Hepatocyte (in vitro differentiated cells): ENCODE measurements around the gene ERVMER34-1. TPM values are rescaled to one million over a fixed set of nuclear protein-coding genes. Genes with fewer than 3 reads are reported as not detected.
A peak's percentile ranks its signal among the peaks of the same experiment; 100 is the strongest.

Source experiments
- DNase-seq: peaks from one replicate; pipeline ENCODE4 v3.0.0-alpha.2; 2016; ENCODE audit warnings: low spot score
- H2AFZ ChIP-seq: fragments of 200-600 bp; sonication (generic); 2 replicates; pipeline ENCODE4 v1.6.0; 2016; ENCODE audit warnings: antibody characterized with exemption, mild to moderate bottlenecking
- H3K27ac ChIP-seq: fragments of 200-600 bp; sonication (generic); 2 replicates; pipeline ENCODE4 v1.5.1; 2016; ENCODE audit warnings: mild to moderate bottlenecking
- H3K27me3 ChIP-seq: fragments of 200-600 bp; sonication (generic); 2 replicates; pipeline ENCODE4 v1.6.1; 2016
- H3K36me3 ChIP-seq: fragments of 200-600 bp; sonication (generic); replicated peaks from 2 replicates; pipeline ENCODE4 v1.5.1; 2016; ENCODE audit warnings: low read depth; ENCODE audit not compliant: insufficient read depth
- H3K4me1 ChIP-seq: fragments of 200-600 bp; sonication (generic); 2 replicates; pipeline ENCODE4 v1.5.1; 2016; ENCODE audit warnings: mild to moderate bottlenecking, moderate library complexity; ENCODE audit not compliant: insufficient read depth
- H3K4me2 ChIP-seq: fragments of 200-600 bp; sonication (generic); 2 replicates; pipeline ENCODE4 v1.6.0; 2016
- H3K4me3 ChIP-seq: fragments of 200-600 bp; sonication (generic); 2 replicates; pipeline ENCODE4 v1.5.1; 2016; ENCODE audit warnings: mild to moderate bottlenecking
- H3K79me2 ChIP-seq: fragments of 200-600 bp; sonication (generic); 2 replicates; pipeline ENCODE4 v1.6.0; 2017; ENCODE audit warnings: mild to moderate bottlenecking
- H3K9me2 ChIP-seq: fragments of 200-600 bp; sonication (generic); replicated peaks from 2 replicates; pipeline ENCODE4 v1.6.0; 2017; ENCODE audit warnings: mild to moderate bottlenecking; ENCODE audit not compliant: insufficient read depth
- H3K9me3 ChIP-seq: fragments of 200-600 bp; sonication (generic); 2 replicates; pipeline ENCODE4 v1.5.1; 2016; ENCODE audit warnings: low read depth, mild to moderate bottlenecking
- H4K20me1 ChIP-seq: fragments of 200-600 bp; sonication (generic); 2 replicates; pipeline ENCODE4 v1.6.0; 2016; ENCODE audit warnings: mild to moderate bottlenecking; ENCODE audit not compliant: insufficient read depth, poor library complexity, severe bottlenecking
- EZH2 ChIP-seq: fragments of 200-600 bp; sonication (generic); IDR thresholded peaks from 2 replicates; pipeline ENCODE4 v1.6.1; 2016; ENCODE audit warnings: antibody characterized with exemption, mild to moderate bottlenecking, borderline replicate concordance
- EZH2phosphoT487 ChIP-seq: fragments of 200-600 bp; sonication (generic); IDR thresholded peaks from one replicate; pipeline ENCODE4 v1.6.1; 2018; ENCODE audit warnings: antibody characterized with exemption, mild to moderate bottlenecking, low read depth, moderate library complexity; ENCODE audit not compliant: unreplicated experiment, severe bottlenecking
- WGBS: methylation state at CpG from one replicate; pipeline ENCODE4 v1.1.6; 2016; ENCODE audit warnings: low lambda C conversion rate; ENCODE audit errors: missing lambda C conversion rate; 5-methylcytosine and 5-hydroxymethylcytosine counted together
- microRNA-seq: library from miRNA; unstranded; fragments of <30 nt; microRNA quantifications from one replicate; pipeline ENCODE4, GENCODE V29; 2017
- polyA plus RNA-seq: library from polyadenylated mRNA; unstranded; fragments of >200 nt; fragmentation: Nextera tagmentation; extraction: Ambion mirVana; gene quantifications from 2 replicates; pipeline ENCODE4 v1.2.1, GENCODE V29; 2016
- small RNA-seq: library from RNA; depleted of rRNA; stranded (forward); fragments of <200 nt; gene quantifications from one replicate; pipeline ENCODE3, GENCODE V24; 2014
- total RNA-seq: library from RNA; depleted of rRNA; stranded (reverse); fragments of >200 nt; gene quantifications from 2 replicates; pipeline ENCODE4 v1.2.3, GENCODE V29; 2014
- TF ChIP-seq, protein P1 (sequence below): fragments of 200-600 bp; sonication (generic); IDR thresholded peaks from 2 replicates; pipeline ENCODE4 v1.5.1; 2016; ENCODE audit warnings: antibody characterized with exemption, mild to moderate bottlenecking; ENCODE audit not compliant: poor library complexity

Gene ERVMER34-1
- total and polyA plus RNA-seq, 2 experiments from 2014 or later, result 1.3 to 4.6 TPM

DNA sequence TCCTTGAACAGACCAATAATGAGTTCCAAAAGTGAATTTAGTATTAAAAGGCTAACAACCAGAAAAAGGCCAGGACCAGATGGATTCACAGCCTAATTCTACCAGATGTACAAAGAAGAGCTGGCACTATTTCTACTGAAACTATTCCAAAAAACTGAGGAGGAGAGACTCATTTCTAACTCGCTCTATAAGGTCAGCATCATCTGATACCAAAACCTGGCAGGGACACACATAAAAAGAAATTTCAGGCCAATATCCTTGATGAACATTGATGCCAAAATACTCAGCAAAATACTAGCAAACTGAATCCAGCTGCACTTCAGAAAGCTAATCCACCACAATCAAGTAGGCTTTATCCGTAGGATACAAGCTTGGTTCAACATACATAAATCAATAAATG lies 56.3 kb downstream of the ERVMER34-1 start:
- H3K4me1 ChIP-seq, result no peaks in the 10 kb centered on the region
- H2AFZ ChIP-seq, result no peak overlapping the region
- no peak for DNase-seq
- no peaks in the 10 kb centered on the region for H3K79me2 ChIP-seq
- no peaks in the 10 kb centered on the region for H3K9me3 ChIP-seq
- no peaks in the 10 kb centered on the region for H3K27me3 ChIP-seq
- H3K4me3 ChIP-seq, result no peak overlapping the region
- no peak overlapping the region for H3K4me2 ChIP-seq
- H3K9me2 ChIP-seq, result no peaks in the 10 kb centered on the region
- no peak overlapping the region for H3K27ac ChIP-seq
- no peak for TF ChIP-seq EZH2phosphoT487
- TF ChIP-seq, protein P1, sequence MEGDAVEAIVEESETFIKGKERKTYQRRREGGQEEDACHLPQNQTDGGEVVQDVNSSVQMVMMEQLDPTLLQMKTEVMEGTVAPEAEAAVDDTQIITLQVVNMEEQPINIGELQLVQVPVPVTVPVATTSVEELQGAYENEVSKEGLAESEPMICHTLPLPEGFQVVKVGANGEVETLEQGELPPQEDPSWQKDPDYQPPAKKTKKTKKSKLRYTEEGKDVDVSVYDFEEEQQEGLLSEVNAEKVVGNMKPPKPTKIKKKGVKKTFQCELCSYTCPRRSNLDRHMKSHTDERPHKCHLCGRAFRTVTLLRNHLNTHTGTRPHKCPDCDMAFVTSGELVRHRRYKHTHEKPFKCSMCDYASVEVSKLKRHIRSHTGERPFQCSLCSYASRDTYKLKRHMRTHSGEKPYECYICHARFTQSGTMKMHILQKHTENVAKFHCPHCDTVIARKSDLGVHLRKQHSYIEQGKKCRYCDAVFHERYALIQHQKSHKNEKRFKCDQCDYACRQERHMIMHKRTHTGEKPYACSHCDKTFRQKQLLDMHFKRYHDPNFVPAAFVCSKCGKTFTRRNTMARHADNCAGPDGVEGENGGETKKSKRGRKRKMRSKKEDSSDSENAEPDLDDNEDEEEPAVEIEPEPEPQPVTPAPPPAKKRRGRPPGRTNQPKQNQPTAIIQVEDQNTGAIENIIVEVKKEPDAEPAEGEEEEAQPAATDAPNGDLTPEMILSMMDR, result no peak
- no peak for TF ChIP-seq EZH2
- no peaks in the 10 kb centered on the region for H4K20me1 ChIP-seq
- no peaks in the 10 kb centered on the region for H3K36me3 ChIP-seq
- 86% methylated on average over 2 of the region's 2 CpGs for WGBS

DNA sequence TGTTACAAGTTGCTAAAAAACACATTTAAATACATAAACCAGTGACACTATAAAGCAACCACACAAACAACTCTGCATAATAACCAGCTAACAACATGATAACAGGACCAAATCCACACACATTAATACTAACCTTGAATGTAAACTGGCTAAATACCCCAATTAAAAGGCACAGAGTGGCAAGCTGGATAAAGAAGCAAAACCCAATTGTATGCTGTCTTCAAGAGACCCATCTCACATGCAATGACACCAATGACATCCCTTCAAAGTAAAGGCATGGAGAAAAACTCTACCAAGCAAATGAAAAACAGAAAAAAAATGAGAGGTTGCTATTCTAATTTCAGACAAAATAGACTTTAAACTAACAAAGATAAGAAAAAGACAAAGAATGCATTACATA lies 57.7 kb downstream of the ERVMER34-1 start:
- Histone ChIP-seq H3K9me3 (no peaks in the 10 kb centered on the region), H2AFZ (no peak overlapping the region), H3K79me2 (no peaks in the 10 kb centered on the region), H3K9me2 (no peaks in the 10 kb centered on the region), H3K27ac (no peak overlapping the region), H3K4me2 (no peak overlapping the region), H3K4me3 (no peak overlapping the region), H3K27me3 (no peaks in the 10 kb centered on the region), H3K4me1 (no peaks in the 10 kb centered on the region), H4K20me1 (no peaks in the 10 kb centered on the region), H3K36me3 (no peaks in the 10 kb centered on the region)
- no peak for DNase-seq
- TF ChIP-seq EZH2 (no peak), EZH2phosphoT487 (no peak)
- TF ChIP-seq, protein P1, result no peak

Small RNA genes within 50 kb of the gene (microRNA-seq; reads per million reads assigned to microRNA genes)
- 10.3 reads per million, percentile 24 among the genes with 10 or more reads in this experiment for gene MIR4449

Small RNA genes within 50 kb of the gene (small RNA-seq; reads per million reads assigned to genes)
- 3.9 reads per million, percentile 92 among the genes with 10 or more reads in this experiment for gene MIR4449
- not detected for gene RF00019
- not detected for gene RF00568
- 64.5 reads per million, percentile 97 among the genes with 10 or more reads in this experiment for gene SNORA26

Other genes starting within 250 kb of the ERVMER34-1 start
- gene USP46, start 92.1 kb downstream of the ERVMER34-1 start, total RNA-seq, result 34.0 and 36.3 TPM in 2 replicates
- 17.8 and 20.7 TPM in 2 replicates for gene USP46, start 92.1 kb downstream of the ERVMER34-1 start, polyA plus RNA-seq
- 6.3 and 8.9 TPM in 2 replicates for gene RASL11B, start 110.9 kb upstream of the ERVMER34-1 start, total RNA-seq
- gene RASL11B, start 110.9 kb upstream of the ERVMER34-1 start, polyA plus RNA-seq, result 6.9 and 7.6 TPM in 2 replicates